ENCODE data around the gene TMEM182. TPM values are rescaled to one million over a fixed set of nuclear protein-coding genes. Genes with fewer than 3 reads are reported as not detected.

TMEM182 gene
- total RNA-seq, 1 experiment from 2014 or later, result 3.2 TPM

GRCh38 chr2:102782933-102783332 is 21.1 kb downstream of the TMEM182 start:
- POLR2A ChIA-PET (ENCODE audit: low non-redundant PET), result no interaction called here
- CTCF ChIA-PET, result no interaction called here
- Histone ChIP-seq H3K4me3 (ENCODE audit: low read depth, low read length, poor library complexity, severe bottlenecking) (no peak overlapping the region), H3K4me1 (ENCODE audit: insufficient read depth, low read length, poor library complexity, severe bottlenecking) (no peaks in the 10 kb centered on the region), H3K27me3 (replicated peaks; ENCODE audit: insufficient read depth, low read depth, low read length, poor library complexity) (no peaks in the 10 kb centered on the region), H3K27ac (ENCODE audit: low read depth, low read length, poor library complexity, severe bottlenecking) (no peak overlapping the region), H3K36me3 (ENCODE audit: insufficient read depth, low read length, poor library complexity, severe bottlenecking) (no peaks in the 10 kb centered on the region), H3K9me3 (ENCODE audit: low read depth, low read length, poor library complexity, severe bottlenecking) (no peaks in the 10 kb centered on the region)
- no peak for TF ChIP-seq CTCF (conservative IDR thresholded peaks at IDR 0.05; ENCODE audit: low read depth, low read length)
- no peak for TF ChIP-seq EZH2 (IDR thresholded peaks at IDR 0.05; ENCODE audit: borderline replicate concordance, low read depth, low read length, poor library complexity, severe bottlenecking)
- BruUV-seq (replicated peaks), result no TSS peak
- no peak for DNase-seq (ENCODE audit: low spot score)
- intact Hi-C loops (cut with micrococcal nuclease; ENCODE audit: unreplicated experiment), result no loop called here

- Histone ChIP-seq H3K36me3 (ENCODE audit: insufficient read depth, low read length, poor library complexity, severe bottlenecking) (no peaks in the 10 kb centered on the region), H3K27me3 (replicated peaks; ENCODE audit: insufficient read depth, low read depth, low read length, poor library complexity) (no peaks in the 10 kb centered on the region), H3K9me3 (ENCODE audit: low read depth, low read length, poor library complexity, severe bottlenecking) (no peaks in the 10 kb centered on the region), H3K4me1 (ENCODE audit: insufficient read depth, low read length, poor library complexity, severe bottlenecking) (no peaks in the 10 kb centered on the region), H3K4me3 (ENCODE audit: low read depth, low read length, poor library complexity, severe bottlenecking) (no peak overlapping the region), H3K27ac (ENCODE audit: low read depth, low read length, poor library complexity, severe bottlenecking) (no peak overlapping the region)
- BruUV-seq (replicated peaks), result no TSS peak
- no peak for DNase-seq (ENCODE audit: low spot score)
- no peak for TF ChIP-seq CTCF (conservative IDR thresholded peaks at IDR 0.05; ENCODE audit: low read depth, low read length)
- TF ChIP-seq EZH2 (IDR thresholded peaks at IDR 0.05; ENCODE audit: borderline replicate concordance, low read depth, low read length, poor library complexity, severe bottlenecking), result no peak
- ChIA-PET CTCF (no interaction called here), POLR2A (ENCODE audit: low non-redundant PET) (no interaction called here)
- intact Hi-C loops (cut with micrococcal nuclease; ENCODE audit: unreplicated experiment), result no loop called here
These were observed 21.8 kb downstream of the TMEM182 start for GRCh38 chr2:102783506-102784183.

GRCh38 chr2:102784940-102785339 is 23.1 kb downstream of the TMEM182 start:
- DNase-seq (ENCODE audit: low spot score), result no peak
- Histone ChIP-seq H3K27ac (ENCODE audit: low read depth, low read length, poor library complexity, severe bottlenecking) (no peak overlapping the region), H3K4me1 (ENCODE audit: insufficient read depth, low read length, poor library complexity, severe bottlenecking) (no peaks in the 10 kb centered on the region), H3K9me3 (ENCODE audit: low read depth, low read length, poor library complexity, severe bottlenecking) (no peaks in the 10 kb centered on the region), H3K27me3 (replicated peaks; ENCODE audit: insufficient read depth, low read depth, low read length, poor library complexity) (no peaks in the 10 kb centered on the region), H3K4me3 (ENCODE audit: low read depth, low read length, poor library complexity, severe bottlenecking) (no peak overlapping the region), H3K36me3 (ENCODE audit: insufficient read depth, low read length, poor library complexity, severe bottlenecking) (no peaks in the 10 kb centered on the region)
- no TSS peak for BruUV-seq (replicated peaks)
- intact Hi-C loops (cut with micrococcal nuclease; ENCODE audit: unreplicated experiment), result no loop called here
- POLR2A ChIA-PET (ENCODE audit: low non-redundant PET), result no interaction called here
- TF ChIP-seq CTCF (conservative IDR thresholded peaks at IDR 0.05; ENCODE audit: low read depth, low read length) (no peak), EZH2 (IDR thresholded peaks at IDR 0.05; ENCODE audit: borderline replicate concordance, low read depth, low read length, poor library complexity, severe bottlenecking) (no peak)
- CTCF ChIA-PET, result no interaction called here

Data from A673 (cell line).